ENCODE data around the gene WWOX.

- TF ChIP-seq CTCF (IDR thresholded peaks at IDR 0.05) (no peak), POLR2A (IDR thresholded peaks at IDR 0.05) (no peak)
These were observed 39.2 kb upstream of the WWOX start for GRCh38 chr16:78060295-78060694.

All from thyroid gland (tissue), 4 donors.